Colon (tissue), 2 donors: ENCODE data around the gene GFOD1.
"Not testable (repeated sequence)": the region's sequence is repeated elsewhere in the genome, so short reads cannot be mapped to it uniquely, and the experiment has no call there.

Source experiments
- FAIRE-seq: peaks from 2 replicates; lab custom pipeline; 2012; peaks lifted over from hg19 to GRCh38; lab: Jason Lieb, UNC
- donor health status: control.
- donor health status: control.

GFOD1 gene

GRCh38 chr6:13463941-13464340, 23.5 kb downstream of the GFOD1 start:
- FAIRE-seq, result no peak

- FAIRE-seq, result no peak
Observed at GRCh38 chr6:13463328-13463717, 24.1 kb downstream of the GFOD1 start.

- no peak for FAIRE-seq
Observed at GRCh38 chr6:13462458-13463327, 24.7 kb downstream of the GFOD1 start.

DNA sequence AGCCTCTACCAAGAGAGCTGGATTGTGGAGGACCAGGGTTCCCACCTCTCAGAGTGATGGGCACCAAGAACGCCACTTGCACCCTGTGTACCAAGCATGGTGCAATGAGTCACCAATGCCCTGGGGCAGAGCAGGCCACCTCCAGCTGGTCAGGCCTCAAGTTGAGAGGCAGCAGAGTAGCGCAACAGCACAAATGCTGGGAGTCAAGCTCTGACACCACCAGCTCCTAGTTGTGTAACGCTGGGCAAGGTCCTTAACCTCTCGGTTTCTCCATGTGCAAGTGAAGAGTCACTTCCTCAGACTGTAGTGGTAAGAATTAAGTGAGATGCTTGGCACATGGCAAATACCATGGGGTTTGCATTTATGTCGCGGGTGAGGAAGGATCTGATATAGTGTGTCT, 25.6 kb downstream of the GFOD1 start:
- no peak for FAIRE-seq

- no peak for FAIRE-seq
Observed at GRCh38 chr6:13461307-13461706, 26.1 kb downstream of the GFOD1 start.

DNA sequence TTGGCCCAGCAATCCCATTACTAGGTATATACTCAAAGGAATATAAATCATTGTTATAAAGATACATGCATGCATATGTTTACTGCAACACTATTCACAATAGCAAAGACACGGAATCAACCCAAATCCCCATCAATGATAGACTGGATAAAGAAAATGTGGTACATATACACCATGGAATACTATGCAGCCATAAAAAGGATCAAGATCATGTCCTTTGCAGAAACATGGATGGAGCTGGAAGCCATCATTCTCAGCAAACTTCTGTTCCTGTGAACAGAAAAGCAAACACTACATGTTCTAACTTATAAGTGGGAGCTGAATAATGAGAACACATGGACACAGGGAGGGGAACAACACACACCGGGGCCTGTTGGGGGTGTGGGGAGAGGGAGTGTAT, 27.1 kb downstream of the GFOD1 start:
- not testable (repeated sequence) for FAIRE-seq

GRCh38 chr6:13457577-13457976, 29.8 kb downstream of the GFOD1 start:
- FAIRE-seq, result no peak

GRCh38 chr6:13455552-13455966, 31.8 kb downstream of the GFOD1 start:
- FAIRE-seq, result no peak

DNA sequence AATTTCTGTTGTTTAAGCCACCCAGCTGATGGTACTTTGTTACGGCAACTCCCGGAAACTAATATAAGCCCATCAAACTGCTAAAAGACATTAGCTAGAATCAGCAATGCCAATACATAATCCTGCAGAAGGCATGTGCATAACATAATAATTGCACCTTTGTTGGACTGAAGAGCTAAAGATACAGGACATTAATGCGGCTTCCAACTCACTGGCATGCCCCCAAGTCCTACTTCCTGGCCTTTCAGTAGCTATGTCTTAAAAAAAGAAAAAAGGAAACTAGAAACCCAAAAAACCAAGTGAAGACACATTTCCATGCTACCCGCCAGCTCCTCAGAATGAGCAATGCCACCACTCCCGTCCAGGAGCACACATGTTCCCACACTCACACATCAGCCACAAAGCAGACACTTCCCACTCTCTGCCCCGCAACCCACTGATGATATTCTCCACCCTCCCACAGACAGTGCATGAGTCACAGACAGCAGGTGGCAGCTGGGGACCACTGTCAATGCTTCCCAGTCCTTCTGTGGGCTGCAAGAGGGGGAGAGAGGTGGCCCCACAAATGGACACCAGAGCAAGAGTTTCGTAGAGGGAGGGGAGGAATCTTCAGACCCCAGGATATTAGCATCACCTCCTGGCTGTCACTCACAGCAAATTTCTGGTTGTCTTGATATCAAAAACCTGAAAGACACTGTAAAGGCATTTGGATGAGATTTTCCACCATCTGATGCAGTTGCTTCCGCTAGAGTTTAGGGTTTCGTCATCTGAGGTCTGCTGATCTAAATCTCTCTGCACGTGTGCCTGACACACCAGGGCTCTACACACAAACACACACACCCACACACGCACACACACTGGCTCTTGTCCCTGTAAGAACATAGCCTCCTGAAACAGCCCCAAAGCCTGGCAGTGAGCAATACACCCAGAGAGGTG, 32.8 kb downstream of the GFOD1 start:
- FAIRE-seq, result no peak

DNA sequence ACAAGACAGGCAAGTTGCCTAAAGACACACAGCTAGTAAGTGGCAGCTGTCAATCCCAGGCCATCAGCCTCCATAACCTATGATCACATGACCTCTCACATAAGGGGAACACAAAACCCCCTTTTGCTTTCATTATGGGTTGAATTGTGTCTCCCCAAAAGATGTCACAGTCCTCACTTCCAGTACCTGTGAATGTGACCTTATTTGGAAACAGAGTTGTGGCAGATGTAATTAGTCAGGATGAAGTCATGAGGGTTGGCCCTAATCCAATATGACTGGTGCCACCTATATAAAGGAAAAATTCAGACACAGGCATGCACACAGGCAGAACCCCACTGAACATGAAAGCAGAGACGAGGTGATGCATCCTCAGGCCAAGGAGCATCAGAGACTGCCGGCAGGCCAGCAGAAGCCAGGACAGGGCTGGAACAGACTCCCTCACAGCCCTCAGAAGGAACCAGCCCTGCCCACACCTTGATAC, 33.6 kb downstream of the GFOD1 start:
- no peak for FAIRE-seq

DNA sequence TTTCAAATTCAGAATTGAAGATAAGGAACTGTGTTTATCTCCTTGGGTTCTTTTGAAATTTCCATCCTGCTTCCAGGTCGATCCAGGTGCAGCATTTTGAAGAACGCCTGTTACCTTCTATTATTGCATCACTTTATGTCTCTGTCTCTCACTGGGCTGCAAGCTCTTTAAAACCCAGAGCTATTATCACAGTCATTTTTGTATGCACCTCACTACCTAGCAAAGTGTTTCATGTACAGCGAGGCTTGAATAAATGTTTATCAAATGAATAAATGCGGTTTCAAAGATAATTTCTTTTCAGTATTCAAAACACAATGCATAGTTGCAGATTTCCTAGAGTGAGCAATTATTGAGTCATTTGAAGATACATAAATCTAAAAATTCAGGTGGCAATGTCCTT, 34.2 kb downstream of the GFOD1 start:
- no peak for FAIRE-seq

DNA sequence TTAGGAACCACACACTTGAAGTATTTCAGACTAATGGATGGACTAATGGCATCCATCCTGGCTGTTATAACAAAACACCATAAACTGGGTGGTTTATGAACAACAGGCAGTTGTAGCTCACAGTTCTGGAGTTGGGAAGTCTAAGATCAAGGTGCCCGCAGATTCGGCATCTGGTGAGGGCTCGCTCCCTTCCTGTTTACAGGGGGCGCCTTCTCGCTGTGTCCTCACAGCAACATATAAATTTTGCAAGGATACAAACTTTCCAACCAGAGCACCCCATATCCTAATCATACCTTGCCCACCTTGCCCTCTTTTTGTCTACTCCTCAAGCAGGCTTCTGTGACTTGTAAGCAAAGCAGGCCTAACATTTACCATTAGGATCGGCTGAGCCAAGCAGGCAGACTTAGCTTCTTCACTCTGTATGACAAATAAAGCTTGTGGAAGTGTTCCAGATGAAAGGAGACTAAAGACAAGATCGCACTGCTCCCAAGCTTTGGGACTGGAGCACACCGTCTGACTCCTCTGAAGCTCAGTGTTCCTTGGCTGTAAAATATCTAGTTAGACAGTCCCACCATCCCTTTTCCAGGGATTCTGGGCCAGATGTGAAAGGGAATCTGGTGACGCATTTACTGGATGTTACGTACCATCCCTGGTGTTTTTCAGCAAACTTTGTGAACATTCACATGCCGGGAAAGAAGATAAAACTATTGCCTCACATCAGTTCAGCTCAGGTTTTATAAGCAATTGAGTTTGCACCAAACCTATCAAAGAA, 34.9 kb downstream of the GFOD1 start:
- FAIRE-seq, result no peak

DNA sequence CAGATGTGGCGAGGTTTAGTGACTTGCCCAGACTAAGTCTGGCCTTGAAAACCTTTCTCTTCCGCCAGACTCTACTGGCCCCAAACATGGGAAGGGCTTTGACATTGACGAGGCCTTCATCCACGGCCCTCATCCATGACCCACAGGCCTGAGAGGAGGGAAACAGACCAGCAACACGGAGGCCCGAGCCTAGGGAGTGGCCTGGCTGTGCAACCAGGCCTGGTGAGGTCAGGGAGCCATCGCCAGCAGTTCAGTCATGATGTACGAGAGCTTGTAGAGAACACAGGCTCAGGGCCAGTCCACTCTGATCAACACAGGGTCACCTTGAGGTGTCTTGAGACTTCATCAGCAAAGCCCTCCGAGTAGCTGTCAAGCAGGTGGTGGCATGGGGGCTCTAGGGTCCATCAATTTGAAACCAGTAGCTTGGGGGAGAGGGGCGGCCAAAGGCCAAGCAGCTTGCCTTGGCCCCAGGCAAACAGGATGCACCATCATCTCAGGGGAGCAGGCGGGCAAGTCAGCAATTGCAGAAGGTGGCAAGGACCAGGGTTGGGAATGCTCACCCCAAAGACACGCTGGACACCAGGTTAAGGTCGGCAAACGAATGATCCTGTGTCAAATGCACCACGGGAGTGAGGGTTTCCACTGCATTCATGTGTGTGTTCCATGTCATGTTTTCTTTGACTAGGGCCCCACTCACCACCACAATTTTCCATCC, 36.1 kb downstream of the GFOD1 start:
- FAIRE-seq, result no peak

DNA sequence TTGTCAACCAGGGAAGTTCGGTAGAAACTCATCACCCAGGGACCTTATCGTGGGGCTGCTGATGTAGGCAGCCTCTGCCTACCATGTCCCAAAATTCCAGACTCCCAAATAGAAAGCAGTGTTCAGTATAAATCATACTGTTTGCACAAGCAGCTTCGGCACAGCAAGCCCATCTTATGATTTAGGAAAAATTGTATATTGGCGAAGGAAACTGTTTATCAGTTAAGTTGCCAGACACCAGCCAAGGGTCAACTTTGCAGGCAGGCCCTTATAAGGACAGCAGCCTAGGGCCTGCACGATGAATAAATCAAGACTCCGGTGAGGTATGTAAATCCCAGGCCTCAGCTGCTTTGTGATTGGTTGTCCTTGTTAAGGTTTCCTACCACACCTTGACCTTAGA, 36.8 kb downstream of the GFOD1 start:
- FAIRE-seq, result no peak

DNA sequence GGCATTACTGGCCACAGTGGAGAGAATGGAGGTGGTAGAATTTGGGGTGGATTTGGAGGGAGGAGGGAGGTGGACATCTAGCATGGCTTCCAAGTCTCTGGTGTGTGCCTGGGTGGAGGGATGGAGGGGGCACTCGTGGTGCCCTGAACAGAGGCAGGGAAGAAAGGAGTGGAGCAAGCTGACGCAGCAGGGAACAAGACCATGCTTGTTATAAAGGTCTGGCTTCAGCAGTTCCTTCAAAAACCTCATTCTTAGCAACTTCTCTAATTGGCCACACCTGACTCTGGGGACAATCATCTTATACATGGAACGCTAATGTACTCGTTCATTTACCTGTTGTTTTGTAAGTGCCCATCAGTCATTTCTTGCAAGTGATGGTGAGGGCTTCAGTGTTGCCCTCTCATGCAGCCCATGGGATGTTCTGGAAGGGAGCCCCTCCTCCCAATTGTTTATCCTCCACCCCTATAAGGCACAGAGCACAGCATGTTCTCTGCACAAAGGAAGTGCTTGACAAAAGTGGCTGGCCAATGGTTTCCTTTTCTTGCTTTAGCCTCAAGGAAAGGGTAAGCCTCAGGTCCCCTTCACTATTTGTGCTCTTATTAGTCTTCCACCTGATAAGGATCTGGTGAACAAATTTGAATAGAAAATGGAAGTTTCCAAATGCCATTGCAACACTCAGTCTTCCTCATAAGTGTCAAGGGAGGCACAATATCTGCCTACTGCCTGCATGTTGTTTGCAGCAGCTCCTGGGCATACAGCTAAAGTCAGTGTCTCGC, 39.3 kb downstream of the GFOD1 start:
- FAIRE-seq, result no peak

- FAIRE-seq, result no peak
Observed at GRCh38 chr6:13446381-13446780, 41.0 kb downstream of the GFOD1 start.

DNA sequence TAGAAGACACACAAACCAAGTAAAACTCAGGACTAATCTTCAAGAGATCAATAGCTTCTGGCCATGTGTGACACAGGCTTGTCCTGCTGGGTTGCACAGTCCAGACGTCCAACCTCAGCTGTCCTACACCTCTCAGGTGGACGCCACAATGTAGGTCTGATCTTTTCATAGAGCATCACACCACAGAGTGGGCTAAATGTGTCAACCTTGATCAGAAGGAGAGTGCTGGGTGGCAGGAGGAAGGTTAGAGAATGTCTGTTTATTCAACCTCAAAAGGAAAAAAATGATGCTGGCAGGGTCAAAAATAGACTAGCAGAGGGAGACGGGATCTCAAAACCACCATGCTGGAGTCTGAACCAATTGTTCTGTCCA, 41.7 kb downstream of the GFOD1 start:
- FAIRE-seq, result no peak

DNA sequence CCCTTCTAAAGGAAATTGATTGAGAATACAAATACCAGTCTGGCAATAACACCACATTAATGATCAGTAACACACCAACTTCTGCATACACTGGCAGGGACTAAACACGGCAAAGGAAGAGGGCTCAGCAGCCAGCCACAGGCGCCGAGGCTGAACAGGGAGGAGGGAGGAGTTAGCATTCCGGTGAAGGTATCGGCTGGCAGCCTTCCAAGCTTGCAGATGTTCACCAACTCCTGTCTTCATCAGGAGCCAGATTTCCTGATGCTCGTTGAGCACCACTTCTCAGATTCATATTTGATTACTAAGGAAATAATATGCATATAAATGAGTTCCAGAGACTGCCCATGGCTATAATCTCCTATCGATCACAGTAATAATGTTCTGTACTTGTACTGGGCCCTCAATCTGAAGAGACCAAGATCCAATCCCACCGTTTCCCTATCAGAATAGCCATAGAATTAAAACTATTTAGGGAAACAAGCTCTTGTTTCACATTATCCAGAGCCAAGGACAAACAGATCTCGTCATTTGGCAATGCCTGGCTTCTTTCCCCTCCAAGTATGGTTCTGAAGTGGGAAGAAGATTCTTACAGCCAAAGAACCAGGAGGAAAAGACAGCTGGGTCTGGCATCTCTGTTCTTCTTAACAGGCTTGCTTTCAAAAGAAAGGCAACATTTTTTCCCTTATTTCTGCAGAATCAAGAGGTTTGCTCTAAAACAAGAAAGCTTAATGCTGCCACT, 42.2 kb downstream of the GFOD1 start:
- no peak for FAIRE-seq

DNA sequence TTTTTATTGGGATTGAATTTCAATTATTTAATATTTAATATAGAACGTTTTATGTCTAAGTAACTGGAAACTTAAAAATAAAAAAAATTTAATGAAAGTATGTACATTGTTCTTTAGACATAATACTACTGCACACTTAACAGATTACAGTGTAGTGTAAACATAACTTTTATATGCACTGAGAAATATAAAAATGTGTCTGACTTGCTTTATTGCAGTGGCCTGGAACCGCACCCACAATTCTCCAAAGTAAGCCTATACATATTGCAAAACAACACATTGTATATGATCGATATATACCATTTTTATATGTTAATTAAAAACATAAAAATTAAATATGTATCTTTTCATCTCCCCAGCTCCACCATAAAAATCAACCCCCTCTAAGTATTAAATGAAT, 42.8 kb downstream of the GFOD1 start:
- peak; percentile 55 for FAIRE-seq

- FAIRE-seq, result not testable (repeated sequence)
Observed at GRCh38 chr6:13443978-13444377, 43.4 kb downstream of the GFOD1 start.
